22Rv1 (cell line): Measurements from ENCODE around the gene CST9L.
"Not testable (repeated sequence)": the region's sequence is repeated elsewhere in the genome, so short reads cannot be mapped to it uniquely, and the experiment has no call there.

Experiments used
- CTCF ChIP-seq: fragments of 450-650 bp; IDR thresholded peaks from 2 replicates; pipeline ENCODE4 v1.5.1; 2017; ENCODE audit warnings: mild to moderate bottlenecking
- ZFX ChIP-seq: fragments of 450-650 bp; IDR thresholded peaks from 2 replicates; pipeline ENCODE4 v1.6.1; 2017; ENCODE audit warnings: antibody characterized with exemption, borderline replicate concordance

GRCh38 chr20:23581833-23582232 lies 13.5 kb upstream of the CST9L start:
- TF ChIP-seq CTCF, ZFX: not testable (repeated sequence)
